HG02588 (cell line): ENCODE measurements around the gene DLG5.

Experiments
- ATAC-seq: cut with Tn5 transposase; IDR thresholded peaks from one replicate; pipeline ENCODE4 v1.9.1; 2021; ENCODE audit warnings: mild to moderate bottlenecking, moderate library complexity; ENCODE audit not compliant: unreplicated experiment

DLG5 gene

GRCh38 chr10:77892021-77892739 lies 34.4 kb downstream of the DLG5 start:
- no peak for ATAC-seq

- no peak for ATAC-seq
Measured at GRCh38 chr10:77890097-77890496, 36.5 kb downstream of the DLG5 start.

- ATAC-seq: no peak
Measured at GRCh38 chr10:77889277-77889903, 37.2 kb downstream of the DLG5 start.

- ATAC-seq: no peak
Measured at GRCh38 chr10:77888356-77888703, 38.2 kb downstream of the DLG5 start.

GRCh38 chr10:77887631-77888355 lies 38.8 kb downstream of the DLG5 start:
- ATAC-seq: no peak

GRCh38 chr10:77886795-77887355 lies 39.7 kb downstream of the DLG5 start:
- ATAC-seq: no peak

- no peak for ATAC-seq
Measured at GRCh38 chr10:77884181-77884580, 42.4 kb downstream of the DLG5 start.

- ATAC-seq: no peak
Measured at GRCh38 chr10:77881636-77882035, 44.9 kb downstream of the DLG5 start.

- ATAC-seq: no peak
Measured at GRCh38 chr10:77881222-77881621, 45.3 kb downstream of the DLG5 start.

GRCh38 chr10:77879710-77880109 lies 46.8 kb downstream of the DLG5 start:
- ATAC-seq: no peak

GRCh38 chr10:77879065-77879464 lies 47.5 kb downstream of the DLG5 start:
- no peak for ATAC-seq

GRCh38 chr10:77877441-77878344 lies 48.9 kb downstream of the DLG5 start:
- ATAC-seq: peak; percentile 60

- no peak for ATAC-seq
Measured at GRCh38 chr10:77875730-77876129, 50.8 kb downstream of the DLG5 start.

GRCh38 chr10:77874872-77875271 lies 51.7 kb downstream of the DLG5 start:
- no peak for ATAC-seq

- ATAC-seq: peak; percentile 82
Measured at GRCh38 chr10:77873536-77874380, 52.8 kb downstream of the DLG5 start.

GRCh38 chr10:77872947-77873535 lies 53.5 kb downstream of the DLG5 start:
- ATAC-seq: no peak

- ATAC-seq: no peak
Measured at GRCh38 chr10:77872151-77872946, 54.2 kb downstream of the DLG5 start.

GRCh38 chr10:77869626-77870420 lies 56.7 kb downstream of the DLG5 start:
- ATAC-seq: no peak
